H9 (cell line): ENCODE data around the gene ANXA10. TPM values are rescaled to one million over a fixed set of nuclear protein-coding genes. Genes with fewer than 3 reads are reported as not detected.

Experiments
- DNase-seq: peaks from one replicate; pipeline ENCODE4 v3.0.0-alpha.2; 2017
- H2AFZ ChIP-seq: one replicate; pipeline ENCODE4 v1.6.1; 2013; ENCODE audit warnings: mild to moderate bottlenecking, low read length, control low read depth, moderate library complexity
- H2AK5ac ChIP-seq: 2 replicates; pipeline ENCODE4 v1.6.1; 2013; ENCODE audit warnings: low read length, control low read depth, mixed read lengths; ENCODE audit not compliant: insufficient read length
- H2BK120ac ChIP-seq: one replicate; pipeline ENCODE4 v1.6.1; 2013; ENCODE audit warnings: low read depth, mild to moderate bottlenecking, low read length, control low read depth, inconsistent platforms; ENCODE audit not compliant: poor library complexity, severe bottlenecking
- H2BK12ac ChIP-seq: 2 replicates; pipeline ENCODE4 v1.6.1; 2013; ENCODE audit warnings: low read length, control low read depth, mixed read lengths, low read depth; ENCODE audit not compliant: insufficient read length
- H2BK15ac ChIP-seq: 2 replicates; pipeline ENCODE4 v1.6.1; 2013; ENCODE audit warnings: low read depth, low read length, control low read depth
- H2BK20ac ChIP-seq: one replicate; pipeline ENCODE4 v1.6.1; 2013; ENCODE audit warnings: low read depth, mild to moderate bottlenecking, low read length, control low read depth, inconsistent platforms; ENCODE audit not compliant: poor library complexity, severe bottlenecking
- H2BK5ac ChIP-seq: 2 replicates; pipeline ENCODE4 v1.6.1; 2013; ENCODE audit warnings: low read length, control low read depth, mixed read lengths; ENCODE audit not compliant: insufficient read length
- H3K14ac ChIP-seq: 2 replicates; pipeline ENCODE4 v1.6.1; 2013; ENCODE audit warnings: low read length, control low read depth; ENCODE audit not compliant: insufficient read depth
- H3K18ac ChIP-seq: 2 replicates; pipeline ENCODE4 v1.6.1; 2013; ENCODE audit warnings: low read depth, mild to moderate bottlenecking, mixed read lengths, low read length, control low read depth; ENCODE audit not compliant: insufficient read length
- H3K23ac ChIP-seq: 2 replicates; pipeline ENCODE4 v1.6.1; 2013; ENCODE audit warnings: low read length, control low read depth, mixed read lengths, low read depth; ENCODE audit not compliant: insufficient read length
- H3K23me2 ChIP-seq: 2 replicates; pipeline ENCODE4 v1.6.1; 2013; ENCODE audit warnings: low read depth, mild to moderate bottlenecking, mixed read lengths, low read length, control low read depth; ENCODE audit not compliant: insufficient read length, poor library complexity, severe bottlenecking
- H3K27ac ChIP-seq: 2 replicates; pipeline ENCODE4 v1.5.1; 2013; ENCODE audit warnings: low read length, control low read depth, mixed read lengths, low read depth; ENCODE audit not compliant: insufficient read length
- H3K27me3 ChIP-seq: 2 replicates; pipeline ENCODE4 v1.6.1; 2013; ENCODE audit warnings: low read length, control low read depth, inconsistent platforms; ENCODE audit not compliant: insufficient read depth
- H3K4ac ChIP-seq: 2 replicates; pipeline ENCODE4 v1.6.1; 2013; ENCODE audit warnings: low read depth, mild to moderate bottlenecking, control low read depth, inconsistent platforms, low read length, moderate library complexity
- H3K4me1 ChIP-seq: 2 replicates; pipeline ENCODE4 v1.6.1; 2013; ENCODE audit warnings: low read length, control low read depth, inconsistent platforms; ENCODE audit not compliant: insufficient read depth
- H3K4me2 ChIP-seq: 2 replicates; pipeline ENCODE4 v1.6.1; 2013; ENCODE audit warnings: low read length, control low read depth, mixed read lengths; ENCODE audit not compliant: insufficient read length, insufficient read depth
- H3K56ac ChIP-seq: 2 replicates; pipeline ENCODE4 v1.6.1; 2013; ENCODE audit warnings: low read depth, mild to moderate bottlenecking, mixed read lengths, low read length, control low read depth; ENCODE audit not compliant: insufficient read length
- H3K79me1 ChIP-seq: 2 replicates; pipeline ENCODE4 v1.6.1; 2013; ENCODE audit warnings: low read depth, mild to moderate bottlenecking, moderate library complexity, low read length, control low read depth, inconsistent platforms; ENCODE audit not compliant: insufficient read depth, poor library complexity, severe bottlenecking
- H3K79me2 ChIP-seq: 2 replicates; pipeline ENCODE4 v1.6.1; 2013; ENCODE audit warnings: low read length, control low read depth, inconsistent platforms; ENCODE audit not compliant: insufficient read depth
- H3K9ac ChIP-seq: 2 replicates; pipeline ENCODE4 v1.6.1; 2013; ENCODE audit warnings: low read length, control low read depth, mixed read lengths; ENCODE audit not compliant: insufficient read length; ENCODE audit errors: extremely low read depth
- H3K9me3 ChIP-seq: one replicate; pipeline ENCODE4 v1.6.1; 2013; ENCODE audit warnings: low read depth, low read length, inconsistent platforms; ENCODE audit not compliant: control insufficient read depth
- H3T11ph ChIP-seq: one replicate; pipeline ENCODE4 v1.6.1; 2013; ENCODE audit warnings: mild to moderate bottlenecking, low read length, control low read depth, inconsistent platforms
- H4K20me1 ChIP-seq: one replicate; pipeline ENCODE4 v1.6.1; 2013; ENCODE audit not compliant: control insufficient read depth, insufficient read length, insufficient read depth
- H4K5ac ChIP-seq: 2 replicates; pipeline ENCODE4 v1.6.1; 2013; ENCODE audit warnings: low read depth, mild to moderate bottlenecking, mixed read lengths, low read length, control low read depth; ENCODE audit not compliant: insufficient read length
- H4K8ac ChIP-seq: replicated peaks from 2 replicates; pipeline ENCODE4 v1.6.1; 2013; ENCODE audit warnings: low read length, control low read depth, mixed read lengths, low read depth; ENCODE audit not compliant: insufficient read length
- H4K91ac ChIP-seq: 2 replicates; pipeline ENCODE4 v1.6.1; 2013; ENCODE audit warnings: low read depth, mild to moderate bottlenecking, moderate library complexity, mixed read lengths, low read length, control low read depth; ENCODE audit not compliant: insufficient read length
- H3K27ac Mint-ChIP-seq, 3 experiments: 2 replicates in 2 of 3; 3 replicates in 1 of 3; pipeline ENCODE4 v1.8.0; 2020 to 2021; ENCODE audit warnings: mixed read lengths in 3 of 3, mild to moderate bottlenecking in 1 of 3, moderate library complexity in 1 of 3
- H3K27me3 Mint-ChIP-seq: 2 replicates; pipeline ENCODE4 v1.8.0; 2021; ENCODE audit warnings: low read depth, mild to moderate bottlenecking, moderate library complexity, mixed read lengths
- H3K36me3 Mint-ChIP-seq, 3 experiments: 2 replicates in 2 of 3; 3 replicates in 1 of 3; pipeline ENCODE4 v1.8.0; 2020 to 2021; ENCODE audit warnings: low read depth in 3 of 3, mixed read lengths in 3 of 3; ENCODE audit not compliant: insufficient read depth in 1 of 3
- H3K4me1 Mint-ChIP-seq, 2 experiments: 2 replicates each; pipeline ENCODE4 v1.8.0; 2020; ENCODE audit warnings: mixed read lengths in 2 of 2
- H3K4me3 Mint-ChIP-seq, 2 experiments: 2 replicates in 1 of 2; 3 replicates in 1 of 2; pipeline ENCODE4 v1.8.0; 2020 to 2021; ENCODE audit warnings: mild to moderate bottlenecking in 2 of 2, mixed read lengths in 2 of 2, moderate library complexity in 1 of 2
- H3K9me3 Mint-ChIP-seq, 2 experiments: 2 replicates in 1 of 2; 3 replicates in 1 of 2; pipeline ENCODE4 v1.8.0; 2020; ENCODE audit warnings: mild to moderate bottlenecking in 2 of 2, mixed read lengths in 2 of 2, moderate library complexity in 1 of 2
- WGBS: extraction: QIAGEN DNeasy Blood & Tissue Kit; methylation state at CpG from one replicate; pipeline ENCODE4 v1.1.7; 2013; ENCODE audit warnings: missing lambda C conversion rate, low lambda C conversion rate, mixed read lengths; ENCODE audit not compliant: insufficient read length; ENCODE audit errors: extremely low coverage; 5-methylcytosine and 5-hydroxymethylcytosine counted together
- total RNA-seq: library from RNA; stranded (reverse); gene quantifications from 2 replicates; pipeline ENCODE4 v1.2.1, GENCODE V29; 2021
- TF ChIP-seq, protein P1 (sequence below): fragments of 200-600 bp; sonication (generic); conservative IDR thresholded peaks from 3 replicates; pipeline ENCODE4 v1.8.0; 2021; ENCODE audit warnings: antibody characterized with exemption, mild to moderate bottlenecking

The ANXA10 gene
- total RNA-seq, 1 experiment from 2014 or later: not detected

DNA sequence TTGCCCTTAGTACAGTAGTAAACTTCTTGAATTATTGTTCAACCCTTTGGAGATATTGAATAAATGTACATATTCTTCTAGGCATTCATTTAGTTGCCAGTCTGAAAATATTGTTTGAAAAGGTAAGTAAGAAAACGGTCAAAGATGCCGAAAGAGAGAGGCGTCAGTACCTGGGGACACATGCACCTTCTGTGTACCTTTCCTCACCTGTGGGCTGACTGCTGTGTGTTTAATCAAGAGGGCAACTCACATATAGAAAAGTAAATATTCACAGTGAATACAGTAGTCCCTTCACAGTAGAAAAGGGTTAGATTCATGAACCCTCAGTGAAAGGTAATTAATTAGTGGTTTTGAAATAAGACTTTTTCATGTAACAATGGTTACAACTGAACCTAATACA is 6.9 kb downstream of the ANXA10 start:
- no peak overlapping the region for H3K14ac ChIP-seq
- no peak overlapping the region for H3K18ac ChIP-seq
- DNase-seq: no peak
- H3K4ac ChIP-seq: no peak overlapping the region
- H3K23me2 ChIP-seq: no peaks in the 10 kb centered on the region
- H3K27ac ChIP-seq: no peak overlapping the region
- H3K79me2 ChIP-seq: no peaks in the 10 kb centered on the region
- no peak overlapping the region for H4K5ac ChIP-seq
- no peak overlapping the region for H2BK5ac ChIP-seq
- no CpG with 5 or more reads among the region's 3 CpGs for WGBS
- TF ChIP-seq, protein P1, sequence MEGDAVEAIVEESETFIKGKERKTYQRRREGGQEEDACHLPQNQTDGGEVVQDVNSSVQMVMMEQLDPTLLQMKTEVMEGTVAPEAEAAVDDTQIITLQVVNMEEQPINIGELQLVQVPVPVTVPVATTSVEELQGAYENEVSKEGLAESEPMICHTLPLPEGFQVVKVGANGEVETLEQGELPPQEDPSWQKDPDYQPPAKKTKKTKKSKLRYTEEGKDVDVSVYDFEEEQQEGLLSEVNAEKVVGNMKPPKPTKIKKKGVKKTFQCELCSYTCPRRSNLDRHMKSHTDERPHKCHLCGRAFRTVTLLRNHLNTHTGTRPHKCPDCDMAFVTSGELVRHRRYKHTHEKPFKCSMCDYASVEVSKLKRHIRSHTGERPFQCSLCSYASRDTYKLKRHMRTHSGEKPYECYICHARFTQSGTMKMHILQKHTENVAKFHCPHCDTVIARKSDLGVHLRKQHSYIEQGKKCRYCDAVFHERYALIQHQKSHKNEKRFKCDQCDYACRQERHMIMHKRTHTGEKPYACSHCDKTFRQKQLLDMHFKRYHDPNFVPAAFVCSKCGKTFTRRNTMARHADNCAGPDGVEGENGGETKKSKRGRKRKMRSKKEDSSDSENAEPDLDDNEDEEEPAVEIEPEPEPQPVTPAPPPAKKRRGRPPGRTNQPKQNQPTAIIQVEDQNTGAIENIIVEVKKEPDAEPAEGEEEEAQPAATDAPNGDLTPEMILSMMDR: no peak
- H3K9ac ChIP-seq: no peak overlapping the region
- no peak overlapping the region for H2BK20ac ChIP-seq
- no peak overlapping the region for H3K4me2 ChIP-seq
- no peak overlapping the region for H2BK120ac ChIP-seq
- H2AFZ ChIP-seq: no peak overlapping the region
- no peak overlapping the region for H2BK15ac ChIP-seq
- no peaks in the 10 kb centered on the region for H3K4me1 ChIP-seq
- Mint-ChIP-seq H3K27ac (no peak overlapping the region), H3K4me1 (no peaks in the 10 kb centered on the region), H3K36me3 (no peaks in the 10 kb centered on the region), H3K27me3 (no peaks in the 10 kb centered on the region), H3K9me3 (peaks cover 0 to 4% of the 10 kb centered on the region in 2 experiments; a peak in 1 of 5 replicates), H3K4me3 (no peak overlapping the region)
- no peak overlapping the region for H4K8ac ChIP-seq
- H2AK5ac ChIP-seq: no peak overlapping the region
- H2BK12ac ChIP-seq: no peak overlapping the region
- H3K56ac ChIP-seq: no peak overlapping the region
- H3K23ac ChIP-seq: no peak overlapping the region
- H4K91ac ChIP-seq: no peak overlapping the region
- no peaks in the 10 kb centered on the region for H3K79me1 ChIP-seq
- no peaks in the 10 kb centered on the region for H3K27me3 ChIP-seq
- no peaks in the 10 kb centered on the region for H4K20me1 ChIP-seq
- no peak overlapping the region for H3T11ph ChIP-seq
- H3K9me3 ChIP-seq: no peaks in the 10 kb centered on the region
